HCT116 (cell line): ENCODE data around the gene TKTL1. TPM values are rescaled to one million over a fixed set of nuclear protein-coding genes. Genes with fewer than 3 reads are reported as not detected.
A peak's percentile ranks its signal among the peaks of the same experiment; 100 is the strongest.

ENCODE experiments used
- ATAC-seq: fragments of 200-7000 bp; cut with Tn5 transposase; 2 replicates; pipeline ENCODE4 v1.9.1; 2020; ENCODE audit warnings: mild to moderate bottlenecking, moderate library complexity
- BruUV-seq: library from RNA; stranded (reverse); fragments of 400-500 nt; replicated peaks from 2 replicates; lab custom pipeline; 2021; lab: Mats Ljungman, UMichigan
- CTCF ChIA-PET: fragments of 300-600 bp; sonication (Branson Sonifier 250); formaldehyde crosslinking; loops from one replicate; lab custom pipeline; 2021; ENCODE audit warnings: antibody characterized with exemption; lab: Charles Lee
- POLR2A ChIA-PET: fragments of 300-600, 350-600 bp; sonication (Branson Sonifier 250); formaldehyde crosslinking; loops from one replicate; lab custom pipeline; 2021; ENCODE audit warnings: antibody characterized with exemption; lab: Charles Lee
- RAD21 ChIA-PET, 2 experiments: fragments of 300-600 bp; sonication (Branson Sonifier 250); formaldehyde crosslinking; loops; one replicate each; lab custom pipeline; 2023; ENCODE audit warnings: low total read pairs in 2 of 2; ENCODE audit not compliant: uncharacterized antibody in 2 of 2, unreplicated experiment in 2 of 2, low non-redundant PET in 1 of 2; lab: Charles Lee
- DNase-seq: peaks from one replicate; pipeline ENCODE4 v3.0.0-alpha.2; 2010; ENCODE audit warnings: low read depth, low spot score
- H2AFZ ChIP-seq: fragments of 200-600 bp; shearing (Covaris generic), sonication (generic); 2 replicates; pipeline ENCODE4 v1.6.1; 2017; ENCODE audit warnings: low read depth, mixed run types, mixed read lengths, antibody characterized with exemption, low read length; ENCODE audit not compliant: poor library complexity, severe bottlenecking
- H3K27ac ChIP-seq: 2 replicates; pipeline ENCODE4 v1.5.1; 2012; ENCODE audit warnings: low read depth, low read length
- H3K27me3 ChIP-seq: fragments of 200-600 bp; sonication (generic); 2 replicates; pipeline ENCODE4 v1.6.1; 2016; ENCODE audit warnings: mixed run types, low read length, mixed read lengths; ENCODE audit not compliant: insufficient read depth
- H3K36me3 ChIP-seq, 2 experiments: fragments of 200-500 bp in 1 of 2; fragments of 200-600 bp in 1 of 2; sonication (Bioruptor generic) in 1 of 2; sonication (generic) in 1 of 2; 2 replicates each; pipeline versions ENCODE4 v1.5.1 to v1.6.1; 2014 to 2016; ENCODE audit warnings: low read length in 2 of 2, inconsistent platforms in 1 of 2, mixed read lengths in 1 of 2, mixed run types in 1 of 2; ENCODE audit not compliant: insufficient read depth in 2 of 2, control insufficient read depth in 1 of 2
- H3K4me1 ChIP-seq, 2 experiments: fragments of 200-600 bp in 1 of 2; sonication (generic) in 1 of 2; 2 replicates each; pipeline versions ENCODE4 v1.5.1 to v1.6.1; 2012 to 2017; ENCODE audit warnings: low read length in 2 of 2, inconsistent platforms in 1 of 2, mild to moderate bottlenecking in 1 of 2, mixed read lengths in 1 of 2, mixed run types in 1 of 2, moderate library complexity in 1 of 2; ENCODE audit not compliant: insufficient read depth in 2 of 2, control insufficient read depth in 1 of 2
- H3K4me2 ChIP-seq: fragments of 200-600 bp; sonication (generic); 2 replicates; pipeline ENCODE4 v1.6.1; 2017; ENCODE audit warnings: mixed run types, low read length, mixed read lengths
- H3K4me3 ChIP-seq, 2 experiments: fragments of 200-600 bp in 1 of 2; sonication (generic) in 1 of 2; replicated peaks in 1 of 2; 2 replicates each; pipeline ENCODE4 v1.5.1; 2011 to 2016; ENCODE audit warnings: low read length in 2 of 2, control low read depth in 1 of 2, low read depth in 1 of 2, mild to moderate bottlenecking in 1 of 2, mixed read lengths in 1 of 2, mixed run types in 1 of 2
- H3K79me2 ChIP-seq: fragments of 200-600 bp; sonication (generic); 2 replicates; pipeline ENCODE4 v1.6.1; 2017; ENCODE audit warnings: mild to moderate bottlenecking, mixed run types, low read length, moderate library complexity, mixed read lengths; ENCODE audit not compliant: insufficient read depth
- H3K9ac ChIP-seq: fragments of 200-600 bp; sonication (generic); 2 replicates; pipeline ENCODE4 v1.6.1; 2016; ENCODE audit warnings: low read length, mixed read lengths
- H3K9me2 ChIP-seq: fragments of 200-600 bp; sonication (generic), shearing (Covaris generic); 2 replicates; pipeline ENCODE4 v1.6.1; 2017; ENCODE audit warnings: mixed run types, mild to moderate bottlenecking, moderate library complexity; ENCODE audit not compliant: insufficient read depth
- H3K9me3 ChIP-seq, 2 experiments: fragments of 200-500 bp in 1 of 2; fragments of 200-600 bp in 1 of 2; sonication (Bioruptor generic) in 1 of 2; sonication (generic) in 1 of 2; 2 replicates each; pipeline ENCODE4 v1.6.1; 2014 to 2017; ENCODE audit warnings: low read length in 2 of 2, mixed read lengths in 2 of 2, inconsistent platforms in 1 of 2, low read depth in 1 of 2, mild to moderate bottlenecking in 1 of 2, mixed run types in 1 of 2, moderate library complexity in 1 of 2; ENCODE audit not compliant: control insufficient read depth in 1 of 2, insufficient read depth in 1 of 2
- H4K20me1 ChIP-seq: fragments of 200-600 bp; sonication (generic), shearing (Covaris generic); 2 replicates; pipeline ENCODE4 v1.6.1; 2017; ENCODE audit warnings: mixed run types, mild to moderate bottlenecking, moderate library complexity; ENCODE audit not compliant: insufficient read depth
- CBX3 ChIP-seq: IDR thresholded peaks from 2 replicates; pipeline ENCODE4 v1.6.1; 2012; ENCODE audit warnings: low read depth
- CEBPB ChIP-seq: IDR thresholded peaks from 2 replicates; pipeline ENCODE4 v1.6.1; 2012; ENCODE audit warnings: low read depth
- EGR1 ChIP-seq: IDR thresholded peaks from 2 replicates; pipeline ENCODE4 v1.6.1; 2012; ENCODE audit warnings: low read depth
- ELF1 ChIP-seq: IDR thresholded peaks from 2 replicates; pipeline ENCODE4 v1.6.1; 2012; ENCODE audit warnings: low read depth, borderline replicate concordance
- EZH2 ChIP-seq: fragments of 200-600 bp; sonication (generic); IDR thresholded peaks from 2 replicates; pipeline ENCODE4 v1.6.1; 2017; ENCODE audit warnings: antibody characterized with exemption, mixed run types
- EZH2phosphoT487 ChIP-seq: fragments of 200-600 bp; IDR thresholded peaks from 2 replicates; pipeline ENCODE4 v1.6.1; 2018; ENCODE audit warnings: antibody characterized with exemption, borderline replicate concordance
- FOSL1 ChIP-seq: IDR thresholded peaks from 2 replicates; pipeline ENCODE4 v1.6.1; 2012; ENCODE audit warnings: low read depth
- JUND ChIP-seq: IDR thresholded peaks from 2 replicates; pipeline ENCODE4 v1.6.1; 2012
- POLR2A ChIP-seq: IDR thresholded peaks from 2 replicates; pipeline ENCODE4 v1.7.0; 2011; ENCODE audit warnings: borderline replicate concordance; ENCODE audit not compliant: insufficient read depth, insufficient read length; ENCODE audit errors: extremely low read depth
- POLR2AphosphoS5 ChIP-seq: IDR thresholded peaks from 2 replicates; pipeline ENCODE4 v1.6.1; 2011; ENCODE audit warnings: mild to moderate bottlenecking, low read depth, low read length, moderate library complexity
- RAD21 ChIP-seq: IDR thresholded peaks from 2 replicates; pipeline ENCODE4 v1.6.1; 2012; ENCODE audit warnings: low read depth, mild to moderate bottlenecking
- SIN3A ChIP-seq: IDR thresholded peaks from 2 replicates; pipeline ENCODE4 v1.6.1; 2012; ENCODE audit warnings: low read depth
- ZFX ChIP-seq: fragments of 450-650 bp; IDR thresholded peaks from 2 replicates; pipeline ENCODE4 v1.6.1; 2017
- ZNF274 ChIP-seq: fragments of 200-500 bp; sonication (Bioruptor generic); IDR thresholded peaks from 2 replicates; pipeline ENCODE4 v1.6.1; 2014; ENCODE audit warnings: mild to moderate bottlenecking, low read depth, low read length, inconsistent platforms
- intact Hi-C: fragments of 100-400 bp; cut with micrococcal nuclease; formaldehyde crosslinking; loops from 2 replicates; pipeline ENCODE4 v1.10.0; 2022
- total RNA-seq: library from RNA; stranded (reverse); gene quantifications from one replicate; pipeline ENCODE4 v1.2.1, GENCODE V29; 2021; ENCODE audit not compliant: unreplicated experiment
- TF ChIP-seq, protein P1 (sequence below): IDR thresholded peaks from 2 replicates; pipeline ENCODE4 v1.6.1; 2012
- TF ChIP-seq, protein P2 (sequence below), 3 experiments: fragments of 200-600 bp in 1 of 3; sonication (generic) in 1 of 3; IDR thresholded peaks in 2 of 3; conservative IDR thresholded peaks in 1 of 3; 2 replicates each; pipeline ENCODE4 v1.5.1; 2012 to 2017; ENCODE audit warnings: low read depth in 2 of 3, low read length in 2 of 3, antibody characterized with exemption in 1 of 3, borderline replicate concordance in 1 of 3, control low read depth in 1 of 3, mild to moderate bottlenecking in 1 of 3, mixed read lengths in 1 of 3, mixed run types in 1 of 3, moderate library complexity in 1 of 3; ENCODE audit not compliant: insufficient read depth in 1 of 3

Gene TKTL1
- total RNA-seq, 1 experiment from 2014 or later: 0.34 TPM

DNA sequence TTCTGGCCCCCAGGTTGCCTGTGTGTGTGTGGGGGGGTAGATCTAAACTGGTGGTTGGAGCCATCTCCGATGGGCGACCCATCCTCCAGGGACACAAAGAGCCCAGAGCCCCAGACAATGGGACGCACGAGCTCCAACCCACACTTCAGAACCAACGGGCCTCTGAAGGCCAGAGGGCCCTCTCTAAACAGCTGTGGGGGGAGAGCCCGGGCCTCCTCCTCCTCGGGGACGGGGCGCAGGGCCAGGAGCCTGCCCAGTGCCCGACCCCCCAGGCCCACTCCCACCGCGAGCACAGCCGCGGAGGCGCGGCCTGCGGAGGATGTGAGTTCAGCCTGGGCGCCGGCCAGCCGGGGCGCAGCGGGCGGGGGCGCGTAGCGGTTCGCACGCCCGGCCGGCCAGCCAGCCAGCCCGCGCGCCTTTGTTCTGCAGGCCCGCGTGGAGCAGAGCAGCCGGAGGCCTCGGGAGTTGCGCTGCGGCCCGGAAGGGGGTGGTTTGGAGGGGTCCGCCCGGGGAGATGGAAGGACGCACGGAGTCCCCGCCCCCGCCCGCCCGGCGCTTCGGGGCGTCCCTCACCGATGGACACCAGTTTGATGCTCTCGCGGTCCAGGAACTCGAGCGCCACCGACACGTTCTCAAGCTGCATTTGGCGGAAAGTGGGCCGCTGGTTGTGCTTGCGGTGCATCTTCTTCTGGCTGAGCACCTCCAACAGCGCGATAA is 74.9 kb downstream of the TKTL1 start:
- Histone ChIP-seq H3K36me3 (peaks cover 6 to 22% of the 10 kb centered on the region in 2 experiments; a peak in 2 of 4 replicates), H3K4me2 (peak overlapping the region; percentile 94), H4K20me1 (no peaks in the 10 kb centered on the region), H3K79me2 (peaks cover 54% of the 10 kb centered on the region), H3K27ac (peak overlapping the region; percentile 82), H3K9me3 (no peaks in the 10 kb centered on the region), H3K27me3 (no peaks in the 10 kb centered on the region), H2AFZ (no peak overlapping the region), H3K4me1 (peaks cover 14 to 54% of the 10 kb centered on the region in 2 experiments), H3K4me3 (peak overlapping the region; percentile 74 to 78), H3K9ac (peak overlapping the region; percentile 77), H3K9me2 (no peaks in the 10 kb centered on the region)
- ChIA-PET CTCF (interaction anchor here (0.7 kb wide), 1 partner anchor 63 kb away, joined by 3 read pairs; no protein-coding TSS in a partner anchor), POLR2A (interaction anchor here (0.7 to 1.3 kb wide), 7 partner anchors 9 to 392 kb away, joined by 3 to 13 read pairs (median 5); partner anchors contain the start of genes EMD, RPL10 and SLC10A3), RAD21 (interaction anchor here in 1 of 2 experiments (0.6 kb wide), 1 partner anchor 365 kb away, joined by 4 read pairs; no protein-coding TSS in a partner anchor)
- DNase-seq (no peak), ATAC-seq (no peak)
- intact Hi-C loops: no loop called here
- TF ChIP-seq FOSL1: no peak
- peak; percentile 36; the same call in 1 of the 2 replicates for TF ChIP-seq ZFX
- TF ChIP-seq ZNF274: no peak
- TF ChIP-seq EGR1: no peak
- no TSS peak for BruUV-seq

GRCh38 chrX:154371017-154371788 is 75.6 kb downstream of the TKTL1 start:
- peak; percentile 49 for ATAC-seq
- TF ChIP-seq JUND (no peak), RAD21 (no peak), FOSL1 (no peak), POLR2AphosphoS5 (peak; percentile 96), EZH2 (no peak), EGR1 (no peak), CEBPB (no peak), ZFX (no peak), POLR2A (peak; percentile 93), ZNF274 (no peak), CBX3 (no peak), SIN3A (no peak), ELF1 (no peak), EZH2phosphoT487 (no peak)
- TF ChIP-seq, protein P1, sequence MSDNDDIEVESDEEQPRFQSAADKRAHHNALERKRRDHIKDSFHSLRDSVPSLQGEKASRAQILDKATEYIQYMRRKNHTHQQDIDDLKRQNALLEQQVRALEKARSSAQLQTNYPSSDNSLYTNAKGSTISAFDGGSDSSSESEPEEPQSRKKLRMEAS: no peak
- TF ChIP-seq, protein P2, sequence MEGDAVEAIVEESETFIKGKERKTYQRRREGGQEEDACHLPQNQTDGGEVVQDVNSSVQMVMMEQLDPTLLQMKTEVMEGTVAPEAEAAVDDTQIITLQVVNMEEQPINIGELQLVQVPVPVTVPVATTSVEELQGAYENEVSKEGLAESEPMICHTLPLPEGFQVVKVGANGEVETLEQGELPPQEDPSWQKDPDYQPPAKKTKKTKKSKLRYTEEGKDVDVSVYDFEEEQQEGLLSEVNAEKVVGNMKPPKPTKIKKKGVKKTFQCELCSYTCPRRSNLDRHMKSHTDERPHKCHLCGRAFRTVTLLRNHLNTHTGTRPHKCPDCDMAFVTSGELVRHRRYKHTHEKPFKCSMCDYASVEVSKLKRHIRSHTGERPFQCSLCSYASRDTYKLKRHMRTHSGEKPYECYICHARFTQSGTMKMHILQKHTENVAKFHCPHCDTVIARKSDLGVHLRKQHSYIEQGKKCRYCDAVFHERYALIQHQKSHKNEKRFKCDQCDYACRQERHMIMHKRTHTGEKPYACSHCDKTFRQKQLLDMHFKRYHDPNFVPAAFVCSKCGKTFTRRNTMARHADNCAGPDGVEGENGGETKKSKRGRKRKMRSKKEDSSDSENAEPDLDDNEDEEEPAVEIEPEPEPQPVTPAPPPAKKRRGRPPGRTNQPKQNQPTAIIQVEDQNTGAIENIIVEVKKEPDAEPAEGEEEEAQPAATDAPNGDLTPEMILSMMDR (IDR thresholded peaks at IDR 0.05 in 2 of 3, conservative IDR thresholded peaks at IDR 0.05 in 1 of 3; ENCODE audit: borderline replicate concordance in 1 of 3, insufficient read depth in 1 of 3, low read depth in 2 of 3, low read length in 2 of 3): no peak

More at GRCh38 chrX:154371017-154371788, 75.6 kb downstream of the TKTL1 start:
- ChIA-PET RAD21 (interaction anchor here in 1 of 2 experiments (0.6 kb wide), 1 partner anchor 364 kb away, joined by 4 read pairs; no protein-coding TSS in a partner anchor), CTCF (interaction anchor here (0.7 kb wide), 1 partner anchor 64 kb away, joined by 3 read pairs; no protein-coding TSS in a partner anchor), POLR2A (interaction anchor here (0.6 to 1.3 kb wide), 8 partner anchors 8 to 391 kb away, joined by 3 to 13 read pairs (median 4); partner anchors contain the start of genes EMD, RPL10 and SLC10A3)
- Histone ChIP-seq H3K9ac (peak overlapping the region; percentile 77), H3K27ac (peak overlapping the region; percentile 82), H3K4me1 (peaks cover 14 to 54% of the 10 kb centered on the region in 2 experiments), H4K20me1 (no peaks in the 10 kb centered on the region), H2AFZ (no peak overlapping the region), H3K27me3 (no peaks in the 10 kb centered on the region), H3K4me3 (peak overlapping the region; percentile 74 to 78), H3K79me2 (peaks cover 47% of the 10 kb centered on the region), H3K4me2 (peak overlapping the region; percentile 94), H3K9me3 (no peaks in the 10 kb centered on the region), H3K36me3 (peaks cover 6 to 18% of the 10 kb centered on the region in 2 experiments; a peak in 2 of 4 replicates), H3K9me2 (no peaks in the 10 kb centered on the region)
- DNase-seq: peak; percentile 76
- no TSS peak for BruUV-seq
- intact Hi-C loops: no loop called here
